ENCODE data around the gene TERT.
"Not testable (repeated sequence)": the region's sequence is repeated elsewhere in the genome, so short reads cannot be mapped to it uniquely, and the experiment has no call there.

Gene TERT

GRCh38 chr5:1291611-1292080, 3.2 kb downstream of the TERT start:
- TF ChIP-seq ZNF384 (IDR thresholded peaks at IDR 0.05) (no peak), ELF4 (IDR thresholded peaks at IDR 0.05) (no peak), ARNT (IDR thresholded peaks at IDR 0.05) (no peak), FOXK2 (IDR thresholded peaks at IDR 0.05) (no peak), NFRKB (IDR thresholded peaks at IDR 0.05) (no peak), SUZ12 (IDR thresholded peaks at IDR 0.05) (no peak), BHLHE40 (IDR thresholded peaks at IDR 0.05; ENCODE audit: borderline replicate concordance) (no peak), HDGF (IDR thresholded peaks at IDR 0.05; ENCODE audit: borderline replicate concordance) (no peak), FOXM1 (IDR thresholded peaks at IDR 0.05; ENCODE audit: borderline replicate concordance) (no peak), FOXA1 (IDR thresholded peaks at IDR 0.05) (no peak), SP1 (IDR thresholded peaks at IDR 0.05) (no peak), L3MBTL2 (conservative IDR thresholded peaks at IDR 0.05) (no peak), CTBP1 (IDR thresholded peaks at IDR 0.05; ENCODE audit: borderline replicate concordance) (no peak), PKNOX1 (IDR thresholded peaks at IDR 0.05) (no peak), TARDBP (IDR thresholded peaks at IDR 0.05) (no peak), LEF1 (IDR thresholded peaks at IDR 0.05; ENCODE audit: borderline replicate concordance) (no peak)
- CTCF ChIA-PET: no interaction called here
- POLR2A ChIA-PET: no interaction called here
- no peak for DNase-seq (ENCODE audit: extremely low spot score)

GRCh38 chr5:1290956-1291355, 3.9 kb downstream of the TERT start:
- CTCF ChIA-PET; DNase-seq (ENCODE audit: extremely low spot score); POLR2A ChIA-PET: not testable (repeated sequence)

- DNase-seq (ENCODE audit: extremely low spot score); CTCF ChIA-PET; POLR2A ChIA-PET: not testable (repeated sequence)
Observed at GRCh38 chr5:1289559-1289958, 5.3 kb downstream of the TERT start.

GRCh38 chr5:1288439-1289335, 6.2 kb downstream of the TERT start:
- POLR2A ChIA-PET: no interaction called here
- CTCF ChIA-PET: no interaction called here
- no peak for DNase-seq (ENCODE audit: extremely low spot score)
- TF ChIP-seq ELF4 (IDR thresholded peaks at IDR 0.05) (no peak), PKNOX1 (IDR thresholded peaks at IDR 0.05) (no peak), HDGF (IDR thresholded peaks at IDR 0.05; ENCODE audit: borderline replicate concordance) (no peak), CTBP1 (IDR thresholded peaks at IDR 0.05; ENCODE audit: borderline replicate concordance) (no peak), L3MBTL2 (conservative IDR thresholded peaks at IDR 0.05) (no peak), NFRKB (IDR thresholded peaks at IDR 0.05) (no peak), SP1 (IDR thresholded peaks at IDR 0.05) (no peak), BHLHE40 (IDR thresholded peaks at IDR 0.05; ENCODE audit: borderline replicate concordance) (no peak), FOXM1 (IDR thresholded peaks at IDR 0.05; ENCODE audit: borderline replicate concordance) (no peak), ARNT (IDR thresholded peaks at IDR 0.05) (no peak), ZNF384 (IDR thresholded peaks at IDR 0.05) (no peak), FOXK2 (IDR thresholded peaks at IDR 0.05) (no peak)

- TF ChIP-seq ARNT (IDR thresholded peaks at IDR 0.05) (no peak), CTBP1 (IDR thresholded peaks at IDR 0.05; ENCODE audit: borderline replicate concordance) (no peak), LEF1 (IDR thresholded peaks at IDR 0.05; ENCODE audit: borderline replicate concordance) (no peak), FOXM1 (IDR thresholded peaks at IDR 0.05; ENCODE audit: borderline replicate concordance) (no peak), BHLHE40 (IDR thresholded peaks at IDR 0.05; ENCODE audit: borderline replicate concordance) (no peak)
- POLR2A ChIA-PET: no interaction called here
- no peak for DNase-seq (ENCODE audit: extremely low spot score)
- CTCF ChIA-PET: no interaction called here
Observed at GRCh38 chr5:1285883-1286291, 9.0 kb downstream of the TERT start.

- DNase-seq (ENCODE audit: extremely low spot score): no peak
- ChIA-PET POLR2A (no interaction called here), CTCF (no interaction called here)
- no peak for TF ChIP-seq ZNF384 (IDR thresholded peaks at IDR 0.05)
- no peak for TF ChIP-seq L3MBTL2 (conservative IDR thresholded peaks at IDR 0.05)
- TF ChIP-seq LEF1 (IDR thresholded peaks at IDR 0.05; ENCODE audit: borderline replicate concordance): no peak
- no peak for TF ChIP-seq ARNT (IDR thresholded peaks at IDR 0.05)
- TF ChIP-seq FOXA1 (IDR thresholded peaks at IDR 0.05): no peak
- TF ChIP-seq CTBP1 (IDR thresholded peaks at IDR 0.05; ENCODE audit: borderline replicate concordance): no peak
- TF ChIP-seq BHLHE40 (IDR thresholded peaks at IDR 0.05; ENCODE audit: borderline replicate concordance): no peak
- TF ChIP-seq TARDBP (IDR thresholded peaks at IDR 0.05): no peak
- no peak for TF ChIP-seq HDGF (IDR thresholded peaks at IDR 0.05; ENCODE audit: borderline replicate concordance)
Observed at GRCh38 chr5:1285141-1285540, 9.7 kb downstream of the TERT start.

GRCh38 chr5:1284336-1284970, 10.4 kb downstream of the TERT start:
- CTCF ChIA-PET; POLR2A ChIA-PET; DNase-seq (ENCODE audit: extremely low spot score): not testable (repeated sequence)

GRCh38 chr5:1283729-1284041, 11.2 kb downstream of the TERT start:
- CTCF ChIA-PET; DNase-seq (ENCODE audit: extremely low spot score); POLR2A ChIA-PET: not testable (repeated sequence)

- DNase-seq (ENCODE audit: extremely low spot score); CTCF ChIA-PET; POLR2A ChIA-PET: not testable (repeated sequence)
Observed at GRCh38 chr5:1282993-1283728, 11.7 kb downstream of the TERT start.

Measured in HEK293T (cell line).